GM19397 (cell line): Measurements from ENCODE around the gene EPHA1.

Experiments
- ATAC-seq: cut with Tn5 transposase; IDR thresholded peaks from one replicate; pipeline ENCODE4 v1.9.1; 2021; ENCODE audit warnings: mild to moderate bottlenecking, moderate library complexity; ENCODE audit not compliant: unreplicated experiment

The EPHA1 gene

DNA sequence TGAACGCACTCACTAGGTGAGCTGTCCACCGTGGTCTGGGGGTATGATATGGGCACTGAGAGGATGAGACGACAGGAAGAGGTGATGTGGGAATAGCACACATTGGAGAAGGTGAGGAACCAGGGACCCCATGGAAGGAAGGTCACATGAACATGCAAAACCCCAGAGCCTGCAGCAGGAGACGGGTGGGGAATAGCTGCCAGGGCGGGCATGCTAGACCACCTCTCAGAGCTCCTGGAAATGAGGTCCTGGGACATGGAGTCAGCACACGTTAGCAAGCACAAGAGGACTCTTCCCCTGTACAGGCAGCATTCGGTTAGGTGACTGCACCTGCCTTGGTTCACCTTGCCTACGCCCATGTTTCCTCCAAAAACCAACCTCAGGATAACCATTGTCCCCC lies 54.3 kb downstream of the EPHA1 start:
- ATAC-seq, result no peak

GRCh38 chr7:143352531-143353002 lies 56.1 kb downstream of the EPHA1 start:
- no peak for ATAC-seq

DNA sequence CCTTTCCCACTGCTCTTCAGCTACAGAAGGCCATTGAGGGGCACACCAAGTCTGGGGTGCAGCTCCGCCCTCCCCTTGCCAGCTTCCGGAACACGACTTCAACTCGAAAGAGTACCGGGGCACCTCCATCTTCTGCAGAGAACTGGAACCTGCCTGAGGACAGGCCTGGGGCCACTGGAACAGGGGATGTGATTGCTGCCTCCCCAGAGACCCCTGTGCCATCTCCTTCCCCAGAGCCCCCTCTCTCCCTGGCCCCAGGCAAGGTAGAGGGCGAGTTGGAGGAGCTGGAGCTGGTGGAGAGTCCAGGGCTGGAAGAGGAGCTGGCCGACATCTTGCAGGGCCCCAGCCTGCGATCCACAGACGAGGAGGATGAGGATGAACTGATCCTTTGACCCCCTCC lies 57.1 kb downstream of the EPHA1 start:
- no peak for ATAC-seq

- ATAC-seq, result no peak
These were observed 57.6 kb downstream of the EPHA1 start for GRCh38 chr7:143351060-143351459.

DNA sequence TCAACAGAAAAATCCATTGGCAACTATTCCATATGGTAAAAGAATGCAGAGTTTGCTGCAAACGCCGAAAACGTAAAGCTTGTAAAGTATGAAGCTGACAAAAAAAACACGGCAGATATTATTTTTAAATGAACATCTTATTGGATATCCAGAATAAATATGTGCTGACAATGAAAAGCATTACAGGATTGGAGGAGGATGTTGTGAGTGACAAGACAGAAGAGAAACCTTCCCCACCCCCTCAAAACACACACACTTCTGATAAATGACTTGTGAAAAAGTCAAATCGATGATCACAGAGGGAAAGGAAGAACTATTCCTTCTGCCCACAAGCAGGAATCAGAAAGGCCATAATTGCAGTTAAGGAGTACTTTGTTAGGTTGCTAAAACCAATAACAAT lies 60.7 kb downstream of the EPHA1 start:
- ATAC-seq, result no peak

GRCh38 chr7:143346018-143346417 lies 62.6 kb downstream of the EPHA1 start:
- no peak for ATAC-seq

DNA sequence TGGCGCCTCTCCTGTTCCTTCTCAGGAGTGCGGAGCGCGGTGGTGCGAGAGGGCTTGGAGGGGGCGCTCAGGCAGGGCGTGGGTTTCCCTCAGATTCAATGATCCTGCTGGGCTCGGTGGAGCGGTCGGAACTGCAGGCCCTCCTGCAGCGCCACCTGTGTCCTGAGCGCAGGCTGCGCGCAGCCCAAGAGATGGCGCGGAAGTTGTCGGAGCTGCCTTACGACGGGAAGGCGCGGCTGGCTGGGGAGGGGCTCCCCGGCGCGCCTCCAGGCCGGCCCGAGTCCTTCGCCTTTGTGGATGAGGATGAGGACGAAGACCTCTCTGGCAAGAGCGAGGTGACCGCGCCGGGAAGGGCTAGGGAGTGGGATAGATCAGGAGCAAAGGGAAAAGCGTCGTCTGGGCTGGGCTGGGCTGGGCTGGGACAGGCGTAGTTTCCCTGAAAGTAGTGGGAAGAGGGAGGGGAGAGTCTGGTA lies 63.2 kb downstream of the EPHA1 start:
- ATAC-seq, result peak; percentile 74

DNA sequence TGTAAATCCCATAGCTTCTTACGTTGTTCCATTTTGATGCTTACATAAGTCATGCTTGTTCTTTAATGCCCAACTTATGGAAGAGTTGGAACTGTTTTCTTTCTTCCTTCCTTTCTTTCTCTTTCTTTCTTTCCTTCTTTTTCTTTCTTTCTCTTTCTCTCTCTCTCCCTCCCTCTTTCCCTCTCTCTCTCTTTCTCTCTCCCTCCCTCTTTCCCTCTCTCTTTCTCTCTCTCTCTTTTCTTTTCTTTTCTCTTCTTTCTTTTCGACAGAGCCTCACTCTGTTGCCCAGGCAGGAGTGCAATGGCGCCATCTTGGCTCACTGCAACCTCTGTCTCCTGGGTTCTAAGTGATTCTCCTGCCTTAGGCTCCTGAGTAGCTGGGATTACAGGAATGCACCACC lies 65.1 kb downstream of the EPHA1 start:
- no peak for ATAC-seq

DNA sequence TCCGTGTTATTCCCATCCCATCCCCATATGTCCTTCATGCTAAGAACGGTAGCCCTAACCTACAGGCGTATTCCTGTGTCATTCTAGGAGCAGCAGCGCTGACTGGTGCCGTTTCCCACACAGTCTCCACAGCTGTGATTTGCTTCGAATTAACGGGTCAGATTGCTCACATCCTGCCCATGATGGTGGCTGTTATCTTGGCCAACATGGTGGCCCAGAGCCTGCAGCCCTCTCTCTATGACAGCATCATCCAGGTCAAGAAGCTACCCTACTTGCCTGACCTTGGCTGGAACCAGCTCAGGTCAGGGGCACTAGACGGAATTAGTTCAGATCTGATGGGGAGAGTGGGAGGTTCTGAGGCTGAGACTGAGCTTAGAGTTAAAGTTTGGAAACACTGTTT lies 66.8 kb downstream of the EPHA1 start:
- no peak for ATAC-seq
